IPS DF 6.9 (cell line): ENCODE results near the gene AHRR.
A peak's percentile ranks its signal among the peaks of the same experiment; 100 is the strongest.
"Not testable (repeated sequence)": the region's sequence is repeated elsewhere in the genome, so short reads cannot be mapped to it uniquely, and the experiment has no call there.

Source experiments
- DNase-seq: peaks from one replicate; pipeline ENCODE4 v3.0.0-alpha.2; 2013; ENCODE audit warnings: low read depth, low spot score
- H3K27ac ChIP-seq: one replicate; pipeline ENCODE4 v1.5.1; 2013; ENCODE audit warnings: low read length, control low read depth
- H3K27me3 ChIP-seq: 2 replicates; pipeline ENCODE4 v1.6.1; 2013; ENCODE audit warnings: mild to moderate bottlenecking, low read length; ENCODE audit not compliant: control insufficient read depth, insufficient read depth
- H3K36me3 ChIP-seq: 2 replicates; pipeline ENCODE4 v1.6.1; 2013; ENCODE audit warnings: low read length; ENCODE audit not compliant: control insufficient read depth, insufficient read depth
- H3K4me1 ChIP-seq: 2 replicates; pipeline ENCODE4 v1.6.1; 2013; ENCODE audit warnings: low read length; ENCODE audit not compliant: control insufficient read depth, insufficient read depth
- H3K4me3 ChIP-seq: 2 replicates; pipeline ENCODE4 v1.5.1; 2013; ENCODE audit warnings: mild to moderate bottlenecking, low read length
- H3K9me3 ChIP-seq: 2 replicates; pipeline ENCODE4 v1.6.1; 2013; ENCODE audit warnings: low read length, inconsistent platforms; ENCODE audit not compliant: control insufficient read depth, insufficient read depth
- WGBS: extraction: QIAGEN DNeasy Blood & Tissue Kit; methylation state at CpG from one replicate; pipeline ENCODE4 v1.1.7; 2013; ENCODE audit warnings: mixed read lengths, missing lambda C conversion rate; ENCODE audit not compliant: insufficient read length, insufficient coverage; 5-methylcytosine and 5-hydroxymethylcytosine counted together

Gene AHRR

GRCh38 chr5:369151-369868, 47.8 kb downstream of the AHRR start:
- Histone ChIP-seq H3K4me3 (no peak overlapping the region), H3K27ac (no peak overlapping the region), H3K4me1 (no peaks in the 10 kb centered on the region; the same call in 1 of the 2 replicates), H3K9me3 (no peaks in the 10 kb centered on the region), H3K36me3 (no peaks in the 10 kb centered on the region; the same call in 1 of the 2 replicates), H3K27me3 (peaks cover 2% of the 10 kb centered on the region; the same call in 1 of the 2 replicates)
- no peak for DNase-seq
- no CpG with 5 or more reads among the region's 15 CpGs for WGBS

DNA sequence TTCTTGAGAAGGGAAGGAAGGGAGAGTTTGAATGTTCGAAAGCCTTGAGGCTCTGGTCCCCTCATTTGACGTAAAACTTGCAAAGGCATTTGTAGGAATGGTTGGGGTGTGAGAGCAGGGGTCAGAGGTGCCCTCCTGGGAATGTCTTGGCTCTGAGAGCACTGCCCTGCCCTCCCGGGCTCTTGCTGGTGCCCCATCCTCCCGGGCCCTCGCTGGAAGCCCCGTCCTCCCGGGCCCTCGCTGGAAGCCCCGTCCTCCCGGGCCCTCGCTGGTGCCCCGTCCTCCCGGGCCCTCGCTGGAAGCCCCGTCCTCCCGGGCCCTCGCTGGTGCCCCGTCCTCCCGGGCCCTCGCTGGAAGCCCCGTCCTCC, 48.3 kb downstream of the AHRR start:
- WGBS, result no CpG with 5 or more reads among the region's 21 CpGs
- not testable (repeated sequence) for H3K9me3 ChIP-seq, H3K36me3 ChIP-seq, DNase-seq, H3K4me1 ChIP-seq, H3K27ac ChIP-seq, H3K4me3 ChIP-seq, H3K27me3 ChIP-seq

DNA sequence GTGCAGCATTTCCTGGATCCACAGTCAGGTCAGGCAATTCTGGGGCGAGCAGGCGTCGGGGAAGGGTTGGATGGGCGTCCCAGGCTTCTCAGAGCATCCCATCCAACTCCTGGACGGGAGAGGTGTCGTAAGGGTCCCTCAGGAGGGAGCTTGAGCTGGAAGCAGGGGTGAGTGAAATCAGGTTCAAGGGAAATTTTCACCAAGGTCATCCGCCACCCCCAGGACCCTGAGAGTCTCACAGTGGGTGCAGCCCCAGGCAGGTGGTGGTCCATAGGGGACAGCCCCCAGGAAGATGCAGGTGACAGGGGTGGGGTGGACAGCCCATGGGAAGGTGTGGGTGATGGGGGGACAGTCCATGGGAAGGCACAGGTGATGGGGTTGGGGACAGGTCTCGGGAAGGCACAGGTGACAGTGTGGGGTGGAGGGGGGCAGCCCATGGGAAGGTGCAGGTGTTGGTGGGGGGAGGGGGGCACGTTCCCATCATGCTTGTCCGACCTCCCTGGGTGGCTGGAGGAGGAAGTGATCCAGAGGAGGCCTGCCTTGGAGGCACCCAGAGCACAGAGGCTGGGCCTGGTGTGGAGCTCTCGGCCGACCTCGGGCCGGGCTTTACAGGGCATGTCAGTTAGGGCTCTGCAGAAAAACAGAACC, 48.9 kb downstream of the AHRR start:
- H3K9me3 ChIP-seq, result no peaks in the 10 kb centered on the region
- H3K27me3 ChIP-seq, result peaks cover 5% of the 10 kb centered on the region; the same call in 1 of the 2 replicates
- H3K4me1 ChIP-seq, result no peaks in the 10 kb centered on the region; the same call in 1 of the 2 replicates
- H3K4me3 ChIP-seq, result no peak overlapping the region
- DNase-seq, result no peak
- H3K36me3 ChIP-seq, result no peaks in the 10 kb centered on the region; the same call in 1 of the 2 replicates
- no peak overlapping the region for H3K27ac ChIP-seq
- WGBS, result no CpG with 5 or more reads among the region's 14 CpGs

DNA sequence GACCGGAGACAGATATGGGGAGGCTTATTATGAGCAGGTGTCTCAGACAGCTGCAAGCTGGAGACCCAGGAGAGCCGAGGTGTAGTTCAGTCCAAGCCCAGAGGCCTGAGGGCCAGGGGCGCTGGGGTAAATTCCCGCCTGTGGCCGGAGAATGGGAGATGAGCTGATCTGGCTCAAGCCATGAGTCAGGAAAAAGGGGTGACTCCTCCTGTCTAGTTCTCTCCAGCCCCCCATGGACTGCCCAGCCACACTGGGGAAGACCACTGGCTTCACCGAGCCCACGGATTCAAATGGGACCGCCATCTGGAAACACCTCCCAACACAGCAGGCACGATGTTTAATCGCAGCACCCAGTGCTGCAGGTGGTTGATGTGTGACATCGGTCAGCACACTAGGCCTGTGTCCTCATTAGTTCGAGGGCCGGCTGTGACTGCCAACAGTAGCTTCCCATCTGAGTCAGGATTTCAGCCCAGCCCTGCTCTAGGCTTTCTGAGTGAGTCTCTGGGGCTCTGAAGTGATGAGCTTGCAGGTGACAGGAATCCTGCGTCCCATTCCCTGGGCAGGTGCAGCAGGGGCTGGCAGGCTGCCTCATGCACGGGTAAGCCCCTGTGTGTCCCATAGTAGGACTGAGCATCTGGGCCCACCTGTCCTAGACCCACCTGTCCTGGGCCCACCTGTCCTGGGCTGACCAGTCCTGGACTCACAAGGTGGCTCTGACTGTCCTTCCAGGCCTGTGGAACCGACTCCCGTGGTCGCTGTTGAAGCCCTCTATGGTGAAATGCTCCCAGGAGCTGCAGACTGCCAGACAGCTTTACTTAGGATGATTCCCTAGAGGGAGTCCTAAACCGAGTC, 49.7 kb downstream of the AHRR start:
- no CpG with 5 or more reads among the region's 19 CpGs for WGBS
- no peaks in the 10 kb centered on the region for H3K9me3 ChIP-seq
- H3K4me1 ChIP-seq, result no peaks in the 10 kb centered on the region; the same call in 1 of the 2 replicates
- peaks cover 5% of the 10 kb centered on the region; the same call in 1 of the 2 replicates for H3K27me3 ChIP-seq
- no peaks in the 10 kb centered on the region; the same call in 1 of the 2 replicates for H3K36me3 ChIP-seq
- no peak overlapping the region for H3K4me3 ChIP-seq
- no peak for DNase-seq
- no peak overlapping the region for H3K27ac ChIP-seq

DNA sequence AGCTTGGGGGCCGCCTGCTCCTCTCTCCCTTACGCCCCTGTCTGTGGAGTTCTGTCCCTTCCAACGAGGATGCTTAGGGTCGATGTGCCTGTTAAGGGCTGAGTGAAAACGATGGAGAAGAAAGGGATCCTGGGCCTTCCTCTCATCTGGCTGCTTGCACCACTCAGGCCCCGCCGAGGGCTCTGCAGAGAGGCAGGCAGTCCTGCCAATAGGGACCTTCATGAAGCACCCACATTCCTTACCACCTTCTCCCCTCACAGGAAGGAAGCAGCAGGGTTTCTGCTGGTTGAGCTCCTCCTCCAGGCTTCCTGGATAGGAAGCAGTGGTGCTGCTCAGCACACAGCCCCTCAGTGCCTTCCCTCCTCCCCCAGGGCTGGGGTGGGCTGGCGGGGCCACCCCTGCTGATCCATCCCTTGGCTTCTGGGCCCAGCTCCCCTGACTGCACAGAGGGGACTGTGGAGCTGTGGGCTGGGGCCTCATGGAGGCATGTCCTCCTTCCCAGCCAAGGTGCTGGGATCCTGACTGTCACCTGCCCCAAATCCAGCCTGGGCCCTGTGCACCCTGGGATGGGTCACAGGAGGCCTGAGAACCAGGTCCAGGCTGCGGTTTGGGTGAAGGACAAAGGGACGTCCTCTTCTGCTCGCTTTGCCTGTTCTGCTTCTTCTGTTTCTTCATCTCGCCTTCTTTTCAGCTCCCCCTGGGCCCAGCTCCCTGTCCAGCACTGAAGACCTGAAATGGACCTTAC, 50.5 kb downstream of the AHRR start:
- H3K27me3 ChIP-seq, result peaks cover 5% of the 10 kb centered on the region; the same call in 1 of the 2 replicates
- H3K4me1 ChIP-seq, result no peaks in the 10 kb centered on the region; the same call in 1 of the 2 replicates
- H3K36me3 ChIP-seq, result no peaks in the 10 kb centered on the region; the same call in 1 of the 2 replicates
- WGBS, result no CpG with 5 or more reads among the region's 12 CpGs
- no peaks in the 10 kb centered on the region for H3K9me3 ChIP-seq
- no peak for DNase-seq
- no peak overlapping the region for H3K4me3 ChIP-seq
- H3K27ac ChIP-seq, result no peak overlapping the region

GRCh38 chr5:372556-372995, 51.1 kb downstream of the AHRR start:
- H3K36me3 ChIP-seq, result no peaks in the 10 kb centered on the region; the same call in 1 of the 2 replicates
- DNase-seq, result no peak
- WGBS, result no CpG with 5 or more reads among the region's 13 CpGs
- H3K27ac ChIP-seq, result no peak overlapping the region
- no peak overlapping the region for H3K4me3 ChIP-seq
- H3K27me3 ChIP-seq, result peaks cover 5% of the 10 kb centered on the region; the same call in 1 of the 2 replicates
- H3K9me3 ChIP-seq, result no peaks in the 10 kb centered on the region
- H3K4me1 ChIP-seq, result no peaks in the 10 kb centered on the region; the same call in 1 of the 2 replicates

- H3K27ac ChIP-seq, result no peak overlapping the region
- H3K36me3 ChIP-seq, result no peaks in the 10 kb centered on the region; the same call in 1 of the 2 replicates
- H3K4me3 ChIP-seq, result peak overlapping the region; percentile 25; the same call in 1 of the 2 replicates
- WGBS, result no CpG with 5 or more reads among the region's 27 CpGs
- no peaks in the 10 kb centered on the region; the same call in 1 of the 2 replicates for H3K4me1 ChIP-seq
- peaks cover 5% of the 10 kb centered on the region; the same call in 1 of the 2 replicates for H3K27me3 ChIP-seq
- no peaks in the 10 kb centered on the region for H3K9me3 ChIP-seq
- no peak for DNase-seq
Observed at GRCh38 chr5:372996-373709, 51.6 kb downstream of the AHRR start.

- Histone ChIP-seq H3K4me3 (peak overlapping the region; percentile 25; the same call in 1 of the 2 replicates), H3K27ac (no peak overlapping the region), H3K27me3 (peaks cover 5% of the 10 kb centered on the region; the same call in 1 of the 2 replicates), H3K4me1 (no peaks in the 10 kb centered on the region; the same call in 1 of the 2 replicates), H3K36me3 (no peaks in the 10 kb centered on the region; the same call in 1 of the 2 replicates), H3K9me3 (no peaks in the 10 kb centered on the region)
- DNase-seq, result no peak
- WGBS, result no CpG with 5 or more reads among the region's 86 CpGs
Observed at GRCh38 chr5:373710-374602, 52.4 kb downstream of the AHRR start.
